ENCODE measurements around the gene MARK1.

MARK1 gene

GRCh38 chr1:220691053-220691684 is 163.2 kb downstream of the MARK1 start:
- DNase-seq (ENCODE audit: low read depth) = no peak

GRCh38 chr1:220692436-220693228 is 164.7 kb downstream of the MARK1 start:
- DNase-seq (ENCODE audit: low read depth) = no peak

- no peak for DNase-seq (ENCODE audit: low read depth)
Observed at GRCh38 chr1:220694866-220695382, 167.0 kb downstream of the MARK1 start.

GRCh38 chr1:220695426-220695825 is 167.5 kb downstream of the MARK1 start:
- no peak for DNase-seq (ENCODE audit: low read depth)

- DNase-seq (ENCODE audit: low read depth) = no peak
Observed at GRCh38 chr1:220696226-220696862, 168.4 kb downstream of the MARK1 start.

- DNase-seq (ENCODE audit: low read depth) = no peak
Observed at GRCh38 chr1:220696863-220697231, 168.9 kb downstream of the MARK1 start.

GRCh38 chr1:220697326-220697725 is 169.4 kb downstream of the MARK1 start:
- DNase-seq (ENCODE audit: low read depth) = no peak

- DNase-seq (ENCODE audit: low read depth) = no peak
Observed at GRCh38 chr1:220698607-220699016, 170.7 kb downstream of the MARK1 start.

- no peak for DNase-seq (ENCODE audit: low read depth)
Observed at GRCh38 chr1:220699044-220699443, 171.1 kb downstream of the MARK1 start.

GRCh38 chr1:220700556-220701179 is 172.7 kb downstream of the MARK1 start:
- DNase-seq (ENCODE audit: low read depth) = no peak

- no peak for DNase-seq (ENCODE audit: low read depth)
Observed at GRCh38 chr1:220701974-220702373, 174.0 kb downstream of the MARK1 start.

GRCh38 chr1:220702733-220703270 is 174.9 kb downstream of the MARK1 start:
- DNase-seq (ENCODE audit: low read depth) = no peak

- no peak for DNase-seq (ENCODE audit: low read depth)
Observed at GRCh38 chr1:220703305-220703704, 175.4 kb downstream of the MARK1 start.

- DNase-seq (ENCODE audit: low read depth) = no peak
Observed at GRCh38 chr1:220705782-220706181, 177.8 kb downstream of the MARK1 start.

- no peak for DNase-seq (ENCODE audit: low read depth)
Observed at GRCh38 chr1:220706480-220706879, 178.5 kb downstream of the MARK1 start.

- no peak for DNase-seq (ENCODE audit: low read depth)
Observed at GRCh38 chr1:220707160-220707559, 179.2 kb downstream of the MARK1 start.

GRCh38 chr1:220708244-220708643 is 180.3 kb downstream of the MARK1 start:
- no peak for DNase-seq (ENCODE audit: low read depth)

- no peak for DNase-seq (ENCODE audit: low read depth)
Observed at GRCh38 chr1:220708936-220709801, 181.2 kb downstream of the MARK1 start.

- DNase-seq (ENCODE audit: low read depth) = no peak
Observed at GRCh38 chr1:220710333-220710732, 182.4 kb downstream of the MARK1 start.

GRCh38 chr1:220711056-220711809 is 183.3 kb downstream of the MARK1 start:
- DNase-seq (ENCODE audit: low read depth) = no peak

Data from stimulated activated CD8-positive, alpha-beta memory T cell treated with anti-CD3 and anti-CD28 coated beads, Interleukin-4, amount 100 ng/mL, for 24 hours (primary cell).